PFSK-1 (cell line): Measurements from ENCODE around the gene UGT1A10.

Experiments
- REST ChIP-seq, 2 experiments: IDR thresholded peaks; 2 replicates each; pipeline versions ENCODE4 v1.6.1 to v1.8.0; 2011 to 2012; ENCODE audit warnings: low read depth in 2 of 2, low read length in 2 of 2, control low read depth in 1 of 2, inconsistent platforms in 1 of 2, mild to moderate bottlenecking in 1 of 2, moderate library complexity in 1 of 2; ENCODE audit not compliant: insufficient read depth in 1 of 2
- SIN3A ChIP-seq: IDR thresholded peaks from 2 replicates; pipeline ENCODE4 v1.6.1; 2012; ENCODE audit warnings: mild to moderate bottlenecking, low read length, moderate library complexity, borderline replicate concordance; ENCODE audit not compliant: insufficient read depth

DNA sequence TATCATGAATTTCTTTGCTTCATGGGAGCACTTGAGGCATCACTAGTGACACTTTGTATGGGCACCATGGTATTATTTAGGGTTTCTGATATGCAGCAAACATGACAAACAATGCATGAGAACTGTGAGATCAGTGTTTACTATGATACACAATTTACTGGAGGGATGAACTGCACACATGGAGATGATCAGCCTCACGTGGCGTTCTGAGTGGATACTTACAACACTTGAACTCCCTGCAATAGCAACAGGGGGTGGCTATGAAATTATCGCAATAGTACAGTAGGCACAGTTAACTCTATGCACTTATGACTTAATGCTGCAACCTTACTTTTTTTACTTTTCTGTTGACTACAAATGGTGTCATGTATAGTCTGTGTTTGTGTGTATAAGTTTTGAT lies 37.3 kb upstream of the UGT1A10 start:
- TF ChIP-seq SIN3A (no peak), REST (IDR thresholded peaks at IDR 0.05; ENCODE audit: insufficient read depth in 1 of 2, low read depth in 2 of 2, low read length in 2 of 2) (no peak)
